GM12892 (cell line): ENCODE results near the gene LY6G5C.

Experiments used
- DNase-seq: peaks from one replicate; pipeline ENCODE4 v3.0.0; 2011; ENCODE audit not compliant: insufficient read length
- FAIRE-seq: peaks from 2 replicates; lab custom pipeline; 2011; peaks lifted over from hg19 to GRCh38; lab: Jason Lieb, UNC
- POLR2A ChIP-seq: IDR thresholded peaks from 2 replicates; pipeline ENCODE4 v1.6.1; 2011; ENCODE audit warnings: low read depth, low read length, control low read depth
- POLR2AphosphoS5 ChIP-seq: IDR thresholded peaks from 2 replicates; pipeline ENCODE4 v1.6.1; 2011; ENCODE audit warnings: low read depth, low read length, control low read depth
- TAF1 ChIP-seq: IDR thresholded peaks from 2 replicates; pipeline ENCODE4 v1.6.1; 2011; ENCODE audit warnings: low read depth, mild to moderate bottlenecking, control low read depth, low read length, borderline replicate concordance

Gene LY6G5C

GRCh38 chr6:31723245-31723979 lies 42.5 kb upstream of the LY6G5C start, which contains the start of gene MPIG6B:
TSS of gene MPIG6B (plus strand) at chr6:31723373. CDS start at chr6:31723384, 11 bp downstream.
- no peak for TF ChIP-seq TAF1
- DNase-seq: no peak
- no peak for FAIRE-seq

DNA sequence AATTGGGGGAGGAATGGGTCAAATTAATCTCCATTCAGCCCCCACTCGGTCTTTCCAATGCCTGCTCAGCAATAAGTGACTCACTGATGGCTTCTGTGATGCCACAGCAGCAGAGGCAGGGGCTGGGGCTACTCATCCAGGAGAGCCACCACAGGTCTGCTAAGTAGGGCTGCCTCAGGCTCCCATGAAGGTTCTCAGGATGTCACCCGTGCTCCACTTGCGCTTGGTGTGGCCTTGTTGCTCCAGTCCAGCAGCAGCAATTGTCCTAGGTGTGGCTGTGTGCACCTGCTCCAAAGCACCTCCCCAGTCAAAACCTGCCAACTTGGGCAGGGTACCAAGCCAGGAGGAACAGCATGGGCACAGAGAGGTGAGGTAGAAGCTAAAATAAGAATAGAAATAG lies 41.3 kb upstream of the LY6G5C start:
- TF ChIP-seq TAF1 (no peak), POLR2A (no peak), POLR2AphosphoS5 (no peak)
- DNase-seq (no peak), FAIRE-seq (no peak)

- DNase-seq (no peak), FAIRE-seq (no peak)
- no peak for TF ChIP-seq POLR2AphosphoS5
- TF ChIP-seq TAF1: no peak
- no peak for TF ChIP-seq POLR2A
These were observed 40.6 kb upstream of the LY6G5C start, which contains the start of gene LY6G6C for GRCh38 chr6:31721351-31722020. TSS of gene LY6G6C (minus strand) at chr6:31721746. CDS start at chr6:31721679, 67 bp downstream.

GRCh38 chr6:31720196-31720770 lies 39.4 kb upstream of the LY6G5C start:
- no peak for DNase-seq
- FAIRE-seq: no peak
- no peak for TF ChIP-seq POLR2A
- TF ChIP-seq TAF1: no peak
- no peak for TF ChIP-seq POLR2AphosphoS5

- FAIRE-seq (no peak), DNase-seq (no peak)
- TF ChIP-seq POLR2A: no peak
- no peak for TF ChIP-seq POLR2AphosphoS5
- no peak for TF ChIP-seq TAF1
These were observed 38.1 kb upstream of the LY6G5C start for GRCh38 chr6:31719001-31719400.

DNA sequence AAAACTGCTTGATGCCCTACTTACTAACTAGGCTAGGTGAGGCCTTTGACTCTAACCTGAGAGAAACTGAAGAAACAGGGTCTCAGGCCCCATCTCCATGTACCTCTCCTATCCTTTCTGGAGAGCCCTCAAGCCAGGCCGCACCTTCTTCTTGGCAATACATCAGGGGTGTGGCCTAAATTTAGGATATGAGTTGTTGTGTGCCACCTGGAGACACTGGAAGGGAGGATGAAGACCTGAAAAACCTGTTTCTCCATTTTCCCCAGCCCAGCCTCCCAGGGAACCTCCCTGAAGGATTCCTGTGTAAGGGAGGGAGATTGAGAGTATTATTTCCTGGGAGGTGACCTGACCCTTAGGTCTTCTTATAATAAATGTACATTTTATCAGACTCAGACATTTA lies 37.4 kb upstream of the LY6G5C start:
- DNase-seq: no peak
- no peak for TF ChIP-seq TAF1
- TF ChIP-seq POLR2AphosphoS5: no peak
- TF ChIP-seq POLR2A: no peak
- no peak for FAIRE-seq

DNA sequence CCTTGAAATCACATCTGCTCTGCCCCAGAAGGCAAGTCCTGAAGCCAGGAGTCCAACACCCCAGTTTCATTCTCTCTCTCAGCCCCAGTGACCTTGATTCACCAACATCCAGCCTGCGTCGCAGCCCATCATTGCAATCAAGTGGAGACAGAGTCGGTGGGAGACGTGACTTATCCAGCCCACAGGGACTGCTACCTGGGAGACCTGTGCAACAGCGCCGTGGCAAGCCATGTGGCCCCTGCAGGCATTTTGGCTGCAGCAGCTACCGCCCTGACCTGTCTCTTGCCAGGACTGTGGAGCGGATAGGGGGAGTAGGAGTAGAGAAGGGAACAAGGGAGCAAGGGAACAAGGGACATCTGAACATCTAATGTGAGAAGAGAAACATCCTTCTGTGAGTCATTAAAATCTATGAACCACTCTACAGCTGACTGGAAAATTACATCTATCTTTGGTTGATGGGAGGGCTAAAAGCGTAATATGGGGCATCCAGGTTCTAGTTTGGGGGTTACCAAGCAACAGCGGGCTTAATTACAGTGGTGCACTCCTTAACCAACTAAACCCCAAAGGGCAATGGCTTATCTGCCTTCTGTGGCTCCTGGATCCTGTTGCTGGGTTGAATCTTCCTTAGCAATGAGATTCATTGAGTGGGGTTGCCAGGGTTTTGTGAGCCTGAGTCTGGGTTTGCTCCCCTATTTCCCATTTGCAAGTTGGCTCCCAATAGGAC lies 36.8 kb upstream of the LY6G5C start:
- TF ChIP-seq POLR2AphosphoS5: no peak
- no peak for TF ChIP-seq POLR2A
- TF ChIP-seq TAF1: no peak
- DNase-seq: no peak
- no peak for FAIRE-seq

DNA sequence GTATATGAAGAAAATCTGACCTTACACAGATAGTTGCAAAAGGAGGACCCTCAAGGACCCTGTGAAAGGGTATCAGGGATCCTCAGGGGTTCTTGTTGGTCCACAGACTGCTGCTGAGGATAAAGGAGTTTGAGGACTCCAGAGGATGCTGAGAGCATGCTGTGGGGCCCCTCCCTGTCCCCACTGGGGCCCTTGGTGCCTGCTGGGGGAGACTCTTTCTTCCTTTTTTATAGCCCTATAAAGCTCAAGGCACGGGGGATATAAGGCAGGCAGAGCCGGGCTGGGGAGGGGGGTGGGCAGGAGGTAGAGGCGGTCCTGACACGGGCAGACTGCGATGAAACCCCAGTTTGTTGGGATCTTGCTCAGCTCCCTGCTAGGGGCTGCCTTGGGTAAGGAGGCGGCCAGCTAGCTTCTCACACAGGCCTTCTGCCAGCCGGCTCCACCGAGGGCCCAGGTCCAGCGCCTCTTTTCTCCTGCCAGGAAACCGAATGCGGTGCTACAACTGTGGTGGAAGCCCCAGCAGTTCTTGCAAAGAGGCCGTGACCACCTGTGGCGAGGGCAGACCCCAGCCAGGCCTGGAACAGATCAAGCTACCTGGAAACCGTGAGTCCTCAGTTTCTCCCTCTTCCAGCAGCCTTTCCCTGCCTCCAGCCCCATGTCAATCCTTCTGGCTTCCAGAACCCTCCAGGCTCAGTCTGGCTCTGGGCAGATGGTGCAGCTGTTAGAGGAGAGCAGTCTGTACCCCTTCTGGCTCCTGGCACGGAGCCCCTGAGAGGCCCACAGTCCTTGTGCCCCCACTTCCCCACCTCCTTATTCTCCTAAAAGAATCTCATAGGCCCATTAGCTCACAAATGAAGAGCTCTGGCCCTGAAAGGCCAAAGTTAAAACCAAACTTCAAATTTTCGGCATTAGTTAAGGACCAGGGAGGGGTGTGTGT lies 34.4 kb upstream of the LY6G5C start, which contains the start of gene LY6G6D:
TSS of gene LY6G6D (plus strand) at position 327 of the 937 bp plus-strand sequence. CDS start at position 335, 8 bp downstream.
- no peak for FAIRE-seq
- no peak for TF ChIP-seq TAF1
- no peak for TF ChIP-seq POLR2AphosphoS5
- TF ChIP-seq POLR2A: no peak
- DNase-seq: no peak

GRCh38 chr6:31713991-31714684 lies 33.3 kb upstream of the LY6G5C start:
- FAIRE-seq (no peak), DNase-seq (no peak)
- TF ChIP-seq POLR2A (no peak), TAF1 (no peak), POLR2AphosphoS5 (no peak)

DNA sequence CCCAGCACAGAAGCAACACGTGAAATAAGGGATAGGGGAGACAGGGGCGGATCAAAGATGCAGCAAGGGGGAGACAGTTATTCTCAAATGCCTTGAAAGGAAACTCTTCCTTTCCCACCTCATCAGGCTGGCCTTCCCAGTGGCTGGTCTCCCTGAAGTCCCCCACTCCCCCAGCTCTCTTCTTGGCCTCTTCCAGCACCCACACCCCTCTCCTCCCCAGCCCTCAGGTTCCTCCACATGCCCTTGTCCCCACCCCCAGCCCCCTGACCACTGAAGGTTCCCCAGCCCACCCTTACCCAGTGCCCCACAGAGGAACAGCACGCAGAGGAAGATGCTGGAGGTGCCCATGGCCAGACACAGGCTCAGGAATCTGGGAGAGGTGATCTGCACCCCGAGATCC lies 32.6 kb upstream of the LY6G5C start:
- no peak for FAIRE-seq
- no peak for DNase-seq
- no peak for TF ChIP-seq POLR2A
- TF ChIP-seq TAF1: no peak
- no peak for TF ChIP-seq POLR2AphosphoS5

GRCh38 chr6:31712296-31712695 lies 31.4 kb upstream of the LY6G5C start:
- no peak for TF ChIP-seq TAF1
- no peak for TF ChIP-seq POLR2A
- TF ChIP-seq POLR2AphosphoS5: no peak
- FAIRE-seq: no peak
- DNase-seq: no peak
